DMS53 treated with DMSO at 0.1 percent for 48 hours (cell line): ENCODE measurements around the gene USP43.
"Not testable (repeated sequence)": the region's sequence is repeated elsewhere in the genome, so short reads cannot be mapped to it uniquely, and the experiment has no call there.

ENCODE experiments used
- DNase-seq: peaks from one replicate; lab custom pipeline; 2025; ENCODE audit not compliant: unreplicated experiment; lab: John Stamatoyannopoulos, UW

The USP43 gene, protein sequence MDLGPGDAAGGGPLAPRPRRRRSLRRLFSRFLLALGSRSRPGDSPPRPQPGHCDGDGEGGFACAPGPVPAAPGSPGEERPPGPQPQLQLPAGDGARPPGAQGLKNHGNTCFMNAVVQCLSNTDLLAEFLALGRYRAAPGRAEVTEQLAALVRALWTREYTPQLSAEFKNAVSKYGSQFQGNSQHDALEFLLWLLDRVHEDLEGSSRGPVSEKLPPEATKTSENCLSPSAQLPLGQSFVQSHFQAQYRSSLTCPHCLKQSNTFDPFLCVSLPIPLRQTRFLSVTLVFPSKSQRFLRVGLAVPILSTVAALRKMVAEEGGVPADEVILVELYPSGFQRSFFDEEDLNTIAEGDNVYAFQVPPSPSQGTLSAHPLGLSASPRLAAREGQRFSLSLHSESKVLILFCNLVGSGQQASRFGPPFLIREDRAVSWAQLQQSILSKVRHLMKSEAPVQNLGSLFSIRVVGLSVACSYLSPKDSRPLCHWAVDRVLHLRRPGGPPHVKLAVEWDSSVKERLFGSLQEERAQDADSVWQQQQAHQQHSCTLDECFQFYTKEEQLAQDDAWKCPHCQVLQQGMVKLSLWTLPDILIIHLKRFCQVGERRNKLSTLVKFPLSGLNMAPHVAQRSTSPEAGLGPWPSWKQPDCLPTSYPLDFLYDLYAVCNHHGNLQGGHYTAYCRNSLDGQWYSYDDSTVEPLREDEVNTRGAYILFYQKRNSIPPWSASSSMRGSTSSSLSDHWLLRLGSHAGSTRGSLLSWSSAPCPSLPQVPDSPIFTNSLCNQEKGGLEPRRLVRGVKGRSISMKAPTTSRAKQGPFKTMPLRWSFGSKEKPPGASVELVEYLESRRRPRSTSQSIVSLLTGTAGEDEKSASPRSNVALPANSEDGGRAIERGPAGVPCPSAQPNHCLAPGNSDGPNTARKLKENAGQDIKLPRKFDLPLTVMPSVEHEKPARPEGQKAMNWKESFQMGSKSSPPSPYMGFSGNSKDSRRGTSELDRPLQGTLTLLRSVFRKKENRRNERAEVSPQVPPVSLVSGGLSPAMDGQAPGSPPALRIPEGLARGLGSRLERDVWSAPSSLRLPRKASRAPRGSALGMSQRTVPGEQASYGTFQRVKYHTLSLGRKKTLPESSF

GRCh38 chr17:9644910-9645751 lies at the start of gene USP43:
USP43 (plus strand) TSS chr17:9645517; CDS start chr17:9645633, 116 bp downstream.
- DNase-seq = peak; percentile 89

- DNase-seq = not testable (repeated sequence)
Observed at GRCh38 chr17:9597638-9598037, 47.7 kb upstream of the USP43 start.

DNA sequence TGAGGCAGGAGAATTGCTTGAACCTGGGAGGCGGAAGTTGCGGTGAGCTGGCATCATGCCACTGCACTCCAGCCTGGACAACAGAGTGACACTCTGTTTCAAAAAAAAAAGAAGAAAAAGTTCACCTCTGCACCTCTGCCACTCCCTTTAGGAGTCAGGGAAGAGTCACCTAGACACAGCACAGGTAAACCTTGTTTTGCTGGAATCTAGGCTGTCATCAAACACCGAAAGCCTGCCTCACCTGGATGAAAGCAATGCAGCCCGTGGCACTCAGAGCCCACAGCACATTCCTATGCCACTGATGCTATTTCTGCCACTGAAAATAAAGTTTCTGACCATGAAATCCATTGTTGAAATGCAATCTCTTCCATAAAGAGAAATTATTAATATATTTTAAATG lies 46.7 kb upstream of the USP43 start:
- no peak for DNase-seq

DNA sequence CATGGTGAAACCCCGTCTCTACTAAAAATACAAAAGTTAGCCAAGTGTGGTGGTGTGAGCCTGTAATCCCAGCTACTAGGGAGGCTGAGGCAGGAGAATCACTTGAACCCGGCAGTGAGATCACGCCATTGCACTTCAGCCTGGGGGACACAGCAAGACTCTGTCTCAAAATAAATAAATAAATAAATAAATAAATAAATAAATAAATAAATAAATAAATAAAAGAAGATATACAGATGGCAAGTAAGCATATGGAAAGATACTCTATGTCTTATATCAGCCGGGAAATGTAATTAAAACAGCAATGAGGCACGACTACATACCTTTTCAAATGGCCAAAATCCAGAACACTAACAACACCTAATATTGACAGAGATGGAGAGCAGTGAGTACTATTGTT lies 40.7 kb upstream of the USP43 start:
- not testable (repeated sequence) for DNase-seq

DNA sequence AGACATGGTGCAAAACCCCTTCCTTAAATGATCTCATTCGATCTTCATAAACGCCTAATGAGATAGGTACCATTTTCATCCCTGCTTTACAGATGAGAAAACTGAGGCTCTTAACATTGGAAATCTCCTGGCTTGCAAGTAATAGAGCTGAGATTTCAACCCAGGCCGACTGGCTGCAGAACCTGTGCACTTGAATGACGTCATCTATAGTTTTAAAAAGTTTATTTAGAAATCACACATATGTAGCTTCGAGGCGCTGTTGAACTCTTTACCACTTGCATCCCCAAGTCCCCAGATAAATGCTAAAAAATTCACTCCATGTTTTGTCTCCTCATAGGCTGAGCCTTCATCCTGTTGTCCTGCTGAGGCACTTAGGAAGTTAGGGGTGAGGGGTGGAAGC lies 38.9 kb upstream of the USP43 start:
- DNase-seq = no peak

DNA sequence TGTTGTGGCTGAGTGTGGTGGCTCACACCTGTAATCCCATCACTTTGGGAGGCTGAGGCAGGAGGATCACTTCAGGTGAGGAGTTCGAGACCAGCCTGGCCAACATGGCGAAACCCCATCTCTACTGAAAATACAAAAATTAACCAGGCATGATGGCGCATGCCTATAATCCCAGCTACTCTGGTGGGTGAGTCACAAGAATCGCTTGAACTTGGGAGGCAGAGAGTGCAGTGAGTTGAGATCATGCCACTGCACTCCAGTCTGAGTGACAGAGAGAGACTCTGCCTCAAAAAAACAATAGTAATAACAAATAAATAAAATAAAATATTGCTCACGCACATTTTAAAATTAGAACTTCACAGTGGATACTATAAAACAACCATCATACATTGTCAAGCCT lies 38.3 kb upstream of the USP43 start:
- not testable (repeated sequence) for DNase-seq

DNA sequence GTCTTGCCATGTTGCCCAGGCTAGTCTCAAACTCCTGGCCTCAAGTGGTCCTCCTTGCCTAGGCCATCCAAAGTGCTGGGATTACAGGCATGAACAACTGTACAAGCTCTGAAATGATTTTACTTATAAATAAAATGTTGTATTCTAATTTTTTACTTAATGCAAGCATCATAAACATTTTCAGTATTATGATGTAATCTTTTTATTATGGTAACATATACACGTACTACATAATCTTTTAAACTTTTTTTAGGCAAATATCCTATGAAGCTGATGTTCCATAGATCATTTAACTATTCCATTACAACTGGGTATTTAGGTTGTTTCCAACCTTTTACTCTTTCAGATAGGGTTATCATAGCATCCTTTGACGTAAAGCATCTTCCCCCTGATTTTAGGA lies 33.8 kb upstream of the USP43 start:
- no peak for DNase-seq

GRCh38 chr17:9612006-9612405 lies 33.3 kb upstream of the USP43 start:
- DNase-seq = no peak

DNA sequence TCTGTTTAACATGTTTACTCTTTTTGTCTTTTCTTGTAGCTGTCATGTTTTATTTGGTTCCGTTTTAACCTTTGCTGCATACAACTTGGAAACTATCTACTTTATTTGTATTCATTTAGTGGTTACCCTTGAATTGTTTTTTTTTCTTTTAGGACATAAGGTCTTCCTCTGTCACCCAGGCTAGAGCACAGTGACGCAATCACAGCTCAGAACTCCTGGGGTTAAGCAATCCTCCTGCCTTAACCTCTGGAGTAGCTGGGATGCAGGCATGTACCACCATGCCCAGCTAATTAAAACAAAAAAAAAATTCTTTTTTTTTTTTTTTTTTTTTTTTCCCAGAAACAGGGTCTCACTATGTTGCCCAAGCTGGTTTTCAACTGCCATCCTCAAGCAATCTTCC lies 29.8 kb upstream of the USP43 start:
- DNase-seq = no peak

DNA sequence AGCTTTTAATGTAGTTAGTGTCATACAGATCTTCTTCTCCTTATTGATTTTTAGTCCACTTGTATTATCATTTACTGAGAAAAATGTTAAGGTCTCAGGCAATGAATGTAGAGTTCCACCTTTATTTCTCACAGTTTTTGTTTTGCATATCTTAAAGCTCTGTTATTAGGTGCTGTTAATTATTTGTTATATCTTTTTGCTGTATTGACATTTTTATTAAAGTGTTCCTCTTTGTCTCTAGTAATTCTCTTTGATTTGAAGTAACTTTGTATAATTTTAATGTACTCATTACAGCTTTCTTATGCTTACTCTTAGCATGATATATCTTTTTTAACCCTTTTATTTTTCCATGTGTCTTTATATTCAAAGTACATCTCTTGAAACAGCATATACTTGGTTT lies 22.4 kb upstream of the USP43 start:
- DNase-seq = no peak

- DNase-seq = no peak
Observed at GRCh38 chr17:9628509-9628908, 16.8 kb upstream of the USP43 start.

- no peak for DNase-seq
Observed at GRCh38 chr17:9632741-9633140, 12.6 kb upstream of the USP43 start.

DNA sequence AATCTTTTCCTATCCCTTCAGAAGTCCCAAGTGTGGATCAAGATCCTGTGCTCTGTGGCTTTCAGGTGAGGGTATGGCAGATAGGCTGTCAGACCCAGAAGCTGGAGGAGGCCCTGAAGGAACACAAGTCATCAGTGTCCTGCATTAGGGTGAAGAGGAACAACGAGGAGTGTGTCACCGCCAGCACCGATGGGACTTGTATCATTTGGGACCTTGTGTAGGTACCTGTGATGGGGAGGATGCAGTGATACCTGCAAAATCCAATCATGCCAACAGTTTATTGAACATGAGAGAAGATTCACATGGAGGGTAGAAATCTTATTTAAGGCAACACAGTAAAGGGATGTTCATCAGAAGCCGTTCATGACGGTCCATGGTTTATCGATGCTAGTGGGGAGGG lies 10.0 kb upstream of the USP43 start:
- DNase-seq = no peak

DNA sequence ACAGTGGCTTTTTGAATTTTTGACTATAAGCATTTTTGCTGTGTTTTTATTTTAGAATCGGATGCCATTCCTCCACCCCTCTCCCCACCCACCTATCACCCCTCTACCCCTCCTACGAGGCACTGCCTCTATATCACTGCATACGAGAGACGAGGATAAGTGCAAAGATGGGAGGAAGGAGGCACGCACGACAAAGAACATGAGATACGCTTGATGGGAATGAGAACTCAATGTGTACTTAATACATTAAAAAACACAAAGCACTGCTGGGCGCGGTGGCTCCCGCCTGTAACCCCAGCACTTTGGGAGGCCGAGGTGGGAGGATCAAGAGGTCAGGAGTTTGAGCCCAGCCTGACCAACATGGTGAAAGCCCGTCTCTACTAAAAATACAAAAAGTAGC lies 8.8 kb upstream of the USP43 start:
- no peak for DNase-seq

GRCh38 chr17:9640388-9640787 lies 4.9 kb upstream of the USP43 start:
- DNase-seq = not testable (repeated sequence)

DNA sequence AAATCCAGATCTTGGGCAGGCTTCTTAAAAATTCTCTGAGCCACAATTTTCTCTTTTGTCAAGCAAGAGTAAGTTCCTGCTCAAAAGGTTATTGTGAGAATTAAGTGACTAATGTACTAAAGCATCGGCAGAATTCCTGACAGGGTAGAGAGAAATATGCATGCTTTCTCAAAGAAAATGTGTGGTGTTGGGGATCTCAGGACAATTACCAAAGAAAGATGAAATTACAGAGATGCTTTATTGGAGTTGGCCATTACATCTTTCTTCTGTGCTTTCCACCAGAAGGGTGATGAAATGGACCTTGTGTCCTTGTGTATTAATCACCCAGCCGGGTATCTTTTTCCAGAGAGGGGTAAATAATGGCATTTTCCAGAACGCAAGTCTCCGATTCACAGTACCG lies 1.7 kb upstream of the USP43 start:
- no peak for DNase-seq

DNA sequence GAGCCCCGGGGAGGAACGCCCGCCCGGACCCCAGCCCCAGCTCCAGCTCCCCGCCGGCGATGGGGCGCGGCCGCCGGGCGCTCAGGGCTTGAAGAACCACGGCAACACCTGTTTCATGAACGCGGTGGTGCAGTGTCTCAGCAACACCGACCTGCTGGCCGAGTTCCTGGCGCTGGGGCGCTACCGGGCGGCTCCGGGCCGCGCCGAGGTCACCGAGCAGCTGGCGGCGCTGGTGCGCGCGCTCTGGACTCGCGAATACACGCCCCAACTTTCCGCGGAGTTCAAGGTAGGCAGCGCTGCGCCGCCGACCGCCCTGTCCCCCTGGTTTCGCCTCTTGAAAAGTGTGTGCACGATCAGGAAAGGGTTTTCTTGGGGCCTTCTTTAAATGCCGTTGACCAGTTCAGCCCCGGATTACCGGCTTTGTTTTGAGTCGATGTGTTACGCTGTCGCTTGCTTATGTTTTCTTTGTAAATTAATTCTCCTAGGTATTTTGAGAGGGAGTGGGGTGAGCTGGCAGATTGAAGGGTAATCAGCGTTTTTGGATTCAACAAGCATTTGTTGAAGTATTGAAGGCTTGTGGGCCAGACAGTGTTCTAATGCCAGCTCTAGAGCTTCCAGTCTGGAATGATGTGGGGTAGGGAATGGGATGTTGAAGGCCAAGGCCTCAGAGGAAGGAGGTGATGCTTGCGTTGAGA lies 681 bp downstream of the USP43 start:
- DNase-seq = peak; percentile 69

- peak; percentile 58 for DNase-seq
Observed at GRCh38 chr17:9646546-9646885, 1.2 kb downstream of the USP43 start.

DNA sequence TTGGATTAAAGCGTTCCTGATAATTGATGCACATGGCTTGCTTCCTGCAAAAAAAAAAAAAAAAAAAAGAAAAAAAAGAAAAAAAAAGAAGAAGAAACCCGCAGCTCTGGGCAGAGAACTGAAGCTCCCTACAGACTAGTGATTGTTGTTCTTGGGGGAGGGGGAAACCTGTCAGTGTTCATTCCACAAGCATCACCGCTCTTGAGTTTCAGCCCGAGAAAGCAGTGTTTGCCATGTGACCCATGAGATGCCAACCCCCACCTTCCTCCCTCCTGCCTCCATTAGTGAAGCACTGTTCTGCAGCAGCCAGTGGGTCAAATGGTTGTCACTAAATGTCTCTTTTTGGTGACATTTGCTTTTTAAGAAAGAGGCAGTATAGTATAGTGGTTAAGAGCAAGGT lies 1.7 kb downstream of the USP43 start:
- no peak for DNase-seq

- DNase-seq = no peak
Observed at GRCh38 chr17:9648521-9649110, 3.3 kb downstream of the USP43 start.
